ENCODE measurements around the gene RTN4R.

Gene RTN4R

DNA sequence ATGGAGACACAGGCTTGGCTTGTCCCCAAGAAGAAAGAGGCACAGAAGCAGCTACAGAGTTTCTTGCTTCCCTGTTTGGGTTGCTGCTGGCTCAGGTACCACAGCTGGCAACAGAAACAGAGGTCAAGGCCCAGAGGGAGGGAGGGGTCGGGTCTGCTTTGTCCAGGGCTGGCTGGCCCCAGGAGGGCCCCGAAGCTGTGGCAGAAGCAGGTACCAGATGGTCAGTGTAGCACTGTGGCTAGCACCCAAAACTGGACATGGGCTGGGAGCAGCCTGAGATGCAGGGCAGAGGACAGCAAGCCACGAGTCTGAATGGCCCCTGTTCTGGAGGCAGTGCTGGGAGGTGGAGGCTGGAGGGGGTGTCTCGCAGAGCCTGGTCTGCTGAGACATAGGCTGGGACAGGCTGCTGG, 65.0 kb downstream of the RTN4R start:
- Histone ChIP-seq H3K9ac (ENCODE audit: low read depth, low read length) (no peak overlapping the region), H3K27me3 (ENCODE audit: insufficient read depth, low read length, poor library complexity) (peaks cover 5% of the 10 kb centered on the region), H2AFZ (ENCODE audit: low read depth, low read length) (no peak overlapping the region), H3K36me3 (ENCODE audit: insufficient read depth, low read length) (no peaks in the 10 kb centered on the region), H3K4me1 (ENCODE audit: insufficient read depth, low read length) (peaks cover 19% of the 10 kb centered on the region), H3K4me3 (ENCODE audit: low read depth in 1 of 2, low read length in 2 of 2) (no peak overlapping the region), H4K20me1 (ENCODE audit: insufficient read depth, low read length) (no peaks in the 10 kb centered on the region), H3K9me3 (ENCODE audit: insufficient read depth, low read length, severe bottlenecking) (no peaks in the 10 kb centered on the region), H3K27ac (ENCODE audit: low read length) (no peak overlapping the region), H3K79me2 (ENCODE audit: insufficient read depth, low read length) (peaks cover 8% of the 10 kb centered on the region), H3K4me2 (ENCODE audit: insufficient read depth, low read length) (no peak overlapping the region)
- no peak for ATAC-seq (ENCODE audit: insufficient read depth, low read depth)
- no peak for DNase-seq
- TF ChIP-seq, protein P1, sequence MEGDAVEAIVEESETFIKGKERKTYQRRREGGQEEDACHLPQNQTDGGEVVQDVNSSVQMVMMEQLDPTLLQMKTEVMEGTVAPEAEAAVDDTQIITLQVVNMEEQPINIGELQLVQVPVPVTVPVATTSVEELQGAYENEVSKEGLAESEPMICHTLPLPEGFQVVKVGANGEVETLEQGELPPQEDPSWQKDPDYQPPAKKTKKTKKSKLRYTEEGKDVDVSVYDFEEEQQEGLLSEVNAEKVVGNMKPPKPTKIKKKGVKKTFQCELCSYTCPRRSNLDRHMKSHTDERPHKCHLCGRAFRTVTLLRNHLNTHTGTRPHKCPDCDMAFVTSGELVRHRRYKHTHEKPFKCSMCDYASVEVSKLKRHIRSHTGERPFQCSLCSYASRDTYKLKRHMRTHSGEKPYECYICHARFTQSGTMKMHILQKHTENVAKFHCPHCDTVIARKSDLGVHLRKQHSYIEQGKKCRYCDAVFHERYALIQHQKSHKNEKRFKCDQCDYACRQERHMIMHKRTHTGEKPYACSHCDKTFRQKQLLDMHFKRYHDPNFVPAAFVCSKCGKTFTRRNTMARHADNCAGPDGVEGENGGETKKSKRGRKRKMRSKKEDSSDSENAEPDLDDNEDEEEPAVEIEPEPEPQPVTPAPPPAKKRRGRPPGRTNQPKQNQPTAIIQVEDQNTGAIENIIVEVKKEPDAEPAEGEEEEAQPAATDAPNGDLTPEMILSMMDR (IDR thresholded peaks at IDR 0.05; ENCODE audit: borderline replicate concordance, extremely low read depth, low read length, poor library complexity, severe bottlenecking): no peak
- TF ChIP-seq EZH2 (IDR thresholded peaks at IDR 0.05; ENCODE audit: borderline replicate concordance, low read depth, low read length, severe bottlenecking): no peak

DNA sequence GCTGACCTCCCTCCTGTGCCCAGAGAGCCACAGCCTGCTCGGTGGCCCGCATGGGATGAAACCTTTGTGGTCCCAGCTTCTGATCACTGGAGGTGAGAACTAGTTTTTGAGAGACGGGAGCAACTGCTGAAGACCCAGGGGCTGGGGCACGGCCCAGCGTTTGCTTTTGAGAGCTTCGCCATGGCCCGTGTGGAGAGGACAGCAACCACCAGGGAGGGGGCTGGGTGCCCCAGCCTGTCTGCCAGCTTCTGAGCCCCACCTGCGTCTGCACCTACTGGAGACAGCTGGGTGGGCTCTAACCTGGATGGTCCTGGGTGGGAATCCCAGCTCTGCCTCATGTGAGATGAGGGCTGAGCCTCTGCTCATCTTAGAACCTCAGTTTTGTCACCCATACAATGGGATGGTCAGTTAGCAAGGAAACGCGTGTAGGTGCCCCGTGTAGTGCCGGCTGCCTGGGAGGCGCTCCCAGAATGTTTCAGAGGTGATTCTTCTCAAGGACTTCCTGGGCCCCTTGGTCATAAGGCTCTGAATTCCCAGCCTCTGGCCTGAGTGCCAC, 66.2 kb downstream of the RTN4R start:
- no peak overlapping the region for H3K9ac ChIP-seq (ENCODE audit: low read depth, low read length)
- TF ChIP-seq EZH2 (IDR thresholded peaks at IDR 0.05; ENCODE audit: borderline replicate concordance, low read depth, low read length, severe bottlenecking): no peak
- TF ChIP-seq, protein P1 (IDR thresholded peaks at IDR 0.05; ENCODE audit: borderline replicate concordance, extremely low read depth, low read length, poor library complexity, severe bottlenecking): no peak
- H3K9me3 ChIP-seq (ENCODE audit: insufficient read depth, low read length, severe bottlenecking): no peaks in the 10 kb centered on the region
- H2AFZ ChIP-seq (ENCODE audit: low read depth, low read length): no peak overlapping the region
- ATAC-seq (ENCODE audit: insufficient read depth, low read depth) (no peak), DNase-seq (no peak)
- H3K4me3 ChIP-seq (ENCODE audit: low read depth in 1 of 2, low read length in 2 of 2): no peak overlapping the region
- no peaks in the 10 kb centered on the region for H4K20me1 ChIP-seq (ENCODE audit: insufficient read depth, low read length)
- H3K27me3 ChIP-seq (ENCODE audit: insufficient read depth, low read length, poor library complexity): peaks cover 5% of the 10 kb centered on the region
- no peaks in the 10 kb centered on the region for H3K36me3 ChIP-seq (ENCODE audit: insufficient read depth, low read length)
- H3K4me2 ChIP-seq (ENCODE audit: insufficient read depth, low read length): no peak overlapping the region
- peaks cover 5% of the 10 kb centered on the region for H3K79me2 ChIP-seq (ENCODE audit: insufficient read depth, low read length)
- peaks cover 11% of the 10 kb centered on the region for H3K4me1 ChIP-seq (ENCODE audit: insufficient read depth, low read length)
- H3K27ac ChIP-seq (ENCODE audit: low read length): no peak overlapping the region

DNA sequence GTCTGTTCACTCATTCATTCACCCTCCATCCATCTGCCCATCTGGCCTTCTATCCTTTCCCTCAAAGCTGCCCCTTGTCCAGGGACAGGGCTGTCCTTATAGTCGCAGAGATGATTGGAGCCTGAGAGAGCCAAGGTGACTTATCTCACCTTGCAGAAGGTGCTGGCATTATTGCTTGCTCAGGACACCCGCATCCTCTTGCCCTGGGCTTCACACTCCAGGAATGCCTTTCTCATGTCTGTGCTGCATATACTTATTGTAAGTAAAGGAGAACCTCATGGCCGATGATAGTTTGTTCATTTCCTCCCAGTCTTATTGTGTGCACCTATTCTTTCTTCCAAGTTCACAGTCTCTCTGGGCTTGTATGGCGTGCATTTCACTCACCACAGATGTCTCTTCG, 68.2 kb downstream of the RTN4R start:
- H3K9ac ChIP-seq (ENCODE audit: low read depth, low read length): no peak overlapping the region
- no peak for ATAC-seq (ENCODE audit: insufficient read depth, low read depth)
- no peaks in the 10 kb centered on the region for H3K4me1 ChIP-seq (ENCODE audit: insufficient read depth, low read length)
- H2AFZ ChIP-seq (ENCODE audit: low read depth, low read length): no peak overlapping the region
- no peak overlapping the region for H3K4me2 ChIP-seq (ENCODE audit: insufficient read depth, low read length)
- no peaks in the 10 kb centered on the region for H3K79me2 ChIP-seq (ENCODE audit: insufficient read depth, low read length)
- no peaks in the 10 kb centered on the region for H3K36me3 ChIP-seq (ENCODE audit: insufficient read depth, low read length)
- no peak for TF ChIP-seq EZH2 (IDR thresholded peaks at IDR 0.05; ENCODE audit: borderline replicate concordance, low read depth, low read length, severe bottlenecking)
- TF ChIP-seq, protein P1 (IDR thresholded peaks at IDR 0.05; ENCODE audit: borderline replicate concordance, extremely low read depth, low read length, poor library complexity, severe bottlenecking): no peak
- no peaks in the 10 kb centered on the region for H4K20me1 ChIP-seq (ENCODE audit: insufficient read depth, low read length)
- no peak overlapping the region for H3K4me3 ChIP-seq (ENCODE audit: low read depth in 1 of 2, low read length in 2 of 2)
- peaks cover 5% of the 10 kb centered on the region for H3K27me3 ChIP-seq (ENCODE audit: insufficient read depth, low read length, poor library complexity)
- H3K27ac ChIP-seq (ENCODE audit: low read length): no peak overlapping the region
- no peaks in the 10 kb centered on the region for H3K9me3 ChIP-seq (ENCODE audit: insufficient read depth, low read length, severe bottlenecking)
- DNase-seq: no peak

All from DND-41 (cell line).